H1 (cell line): ENCODE measurements around the gene COMT.

Experiments used
- ASH2L ChIP-seq: fragments of 200-600, 300-600 bp; sonication (generic); IDR thresholded peaks from one replicate; pipeline ENCODE4 v1.7.1; 2017; ENCODE audit warnings: low read length
- EGR1 ChIP-seq: IDR thresholded peaks from 2 replicates; pipeline ENCODE4 v1.6.1; 2011; ENCODE audit warnings: low read depth, low read length, borderline replicate concordance
- EP300 ChIP-seq, 2 experiments: IDR thresholded peaks; 1 replicate in 1 of 2; 2 replicates in 1 of 2; pipeline ENCODE4 v1.6.1; 2011 to 2012; ENCODE audit warnings: low read depth in 2 of 2, low read length in 2 of 2, mild to moderate bottlenecking in 2 of 2, borderline replicate concordance in 1 of 2, inconsistent platforms in 1 of 2, moderate library complexity in 1 of 2
- EZH2 ChIP-seq: fragments of 200-600 bp; sonication (generic); IDR thresholded peaks from 2 replicates; pipeline ENCODE4 v1.7.1; 2012; ENCODE audit warnings: low read depth, mild to moderate bottlenecking, moderate library complexity, low read length, inconsistent platforms; ENCODE audit not compliant: severe bottlenecking
- HDAC2 ChIP-seq, 2 experiments: fragments of 300-600 bp in 1 of 2; sonication (generic) in 1 of 2; IDR thresholded peaks; 2 replicates each; pipeline ENCODE4 v1.6.1; 2011 to 2012; ENCODE audit warnings: low read depth in 2 of 2, low read length in 2 of 2, mild to moderate bottlenecking in 2 of 2, moderate library complexity in 2 of 2, borderline replicate concordance in 1 of 2, inconsistent platforms in 1 of 2
- MAFK ChIP-seq: IDR thresholded peaks from 2 replicates; pipeline ENCODE4 v1.6.1; 2012; ENCODE audit warnings: low read depth, mild to moderate bottlenecking, improper control_type of control experiment, low read length
- RNF2 ChIP-seq: fragments of 200-900, 300-1000 bp; sonication (generic); IDR thresholded peaks from 2 replicates; pipeline ENCODE4 v1.7.1; 2016; ENCODE audit warnings: borderline replicate concordance, low read depth, mild to moderate bottlenecking, antibody characterized with exemption, low read length; ENCODE audit not compliant: poor library complexity, severe bottlenecking; ENCODE audit errors: missing control alignments
- SAP30 ChIP-seq: fragments of 300-600 bp; sonication (generic); IDR thresholded peaks from 2 replicates; pipeline ENCODE4 v1.7.1; 2012; ENCODE audit warnings: low read length, moderate library complexity, mild to moderate bottlenecking, inconsistent platforms; ENCODE audit not compliant: insufficient read depth, insufficient replicate concordance
- SP4 ChIP-seq: IDR thresholded peaks from 2 replicates; pipeline ENCODE4 v1.6.1; 2012; ENCODE audit warnings: low read length, inconsistent platforms
- TAF1 ChIP-seq: IDR thresholded peaks from 2 replicates; pipeline ENCODE4 v1.6.1; 2011; ENCODE audit warnings: mild to moderate bottlenecking, low read depth, low read length
- TF ChIP-seq, protein P1 (sequence below), 3 experiments: IDR thresholded peaks; 1 replicate in 2 of 3; 2 replicates in 1 of 3; pipeline versions ENCODE4 v1.5.1 to v1.6.1; 2011; ENCODE audit warnings: low read length in 3 of 3, mild to moderate bottlenecking in 3 of 3, inconsistent platforms in 2 of 3, low read depth in 1 of 3, moderate library complexity in 1 of 3; ENCODE audit not compliant: insufficient read depth in 1 of 3; ENCODE audit errors: control extremely low read depth in 1 of 3

DNA sequence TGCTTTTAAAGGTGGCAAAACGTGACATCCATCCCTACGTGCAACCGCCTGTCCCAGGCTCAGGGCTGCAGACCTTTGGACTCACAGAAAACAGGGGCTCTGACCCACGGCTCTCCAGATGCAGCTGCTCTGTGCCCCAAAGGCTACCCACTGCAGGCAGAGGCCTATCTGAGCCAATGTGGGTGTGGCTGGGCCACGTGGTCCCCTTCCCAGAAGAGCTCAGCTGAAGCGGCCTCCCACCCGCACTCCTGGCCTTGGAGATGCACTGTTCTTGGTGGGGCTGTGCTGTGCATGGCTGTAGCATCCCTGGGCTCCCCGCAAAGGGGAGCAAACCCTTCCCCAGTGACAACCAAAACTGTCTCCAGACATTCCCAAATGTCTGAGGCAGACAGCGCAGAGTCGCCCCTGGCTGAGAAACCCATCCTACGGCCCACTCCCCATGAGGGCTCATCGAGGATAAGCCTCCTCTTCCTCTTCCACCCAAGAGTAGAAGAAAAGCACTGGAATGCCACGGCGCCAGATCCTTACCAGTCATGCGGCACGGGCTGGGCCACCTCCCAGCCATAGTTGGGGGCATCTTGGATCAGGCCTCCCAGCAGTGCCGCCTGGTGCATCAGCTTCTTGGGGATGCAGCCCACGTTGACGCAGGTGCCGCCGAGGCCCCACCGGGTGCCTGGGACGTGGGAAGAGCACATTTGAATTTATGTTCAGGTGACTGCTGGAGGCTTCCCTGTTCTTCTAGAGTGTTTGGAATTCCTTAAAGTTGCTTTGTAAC is 23.1 kb upstream of the COMT start:
- TF ChIP-seq MAFK (no peak), TAF1 (no peak), EP300 (IDR thresholded peaks at IDR 0.05; ENCODE audit: borderline replicate concordance in 1 of 2, low read depth in 2 of 2, low read length in 2 of 2) (no peak), SP4 (no peak), EGR1 (no peak), RNF2 (no peak), ASH2L (no peak), EZH2 (no peak), HDAC2 (IDR thresholded peaks at IDR 0.05; ENCODE audit: borderline replicate concordance in 1 of 2, low read depth in 2 of 2, low read length in 2 of 2) (no peak), SAP30 (no peak)
- TF ChIP-seq, protein P1, sequence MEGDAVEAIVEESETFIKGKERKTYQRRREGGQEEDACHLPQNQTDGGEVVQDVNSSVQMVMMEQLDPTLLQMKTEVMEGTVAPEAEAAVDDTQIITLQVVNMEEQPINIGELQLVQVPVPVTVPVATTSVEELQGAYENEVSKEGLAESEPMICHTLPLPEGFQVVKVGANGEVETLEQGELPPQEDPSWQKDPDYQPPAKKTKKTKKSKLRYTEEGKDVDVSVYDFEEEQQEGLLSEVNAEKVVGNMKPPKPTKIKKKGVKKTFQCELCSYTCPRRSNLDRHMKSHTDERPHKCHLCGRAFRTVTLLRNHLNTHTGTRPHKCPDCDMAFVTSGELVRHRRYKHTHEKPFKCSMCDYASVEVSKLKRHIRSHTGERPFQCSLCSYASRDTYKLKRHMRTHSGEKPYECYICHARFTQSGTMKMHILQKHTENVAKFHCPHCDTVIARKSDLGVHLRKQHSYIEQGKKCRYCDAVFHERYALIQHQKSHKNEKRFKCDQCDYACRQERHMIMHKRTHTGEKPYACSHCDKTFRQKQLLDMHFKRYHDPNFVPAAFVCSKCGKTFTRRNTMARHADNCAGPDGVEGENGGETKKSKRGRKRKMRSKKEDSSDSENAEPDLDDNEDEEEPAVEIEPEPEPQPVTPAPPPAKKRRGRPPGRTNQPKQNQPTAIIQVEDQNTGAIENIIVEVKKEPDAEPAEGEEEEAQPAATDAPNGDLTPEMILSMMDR (IDR thresholded peaks at IDR 0.05; ENCODE audit: control extremely low read depth in 1 of 3, insufficient read depth in 1 of 3, low read depth in 1 of 3, low read length in 3 of 3), result no peak
